ENCODE data around the gene DRAM2.

DNA sequence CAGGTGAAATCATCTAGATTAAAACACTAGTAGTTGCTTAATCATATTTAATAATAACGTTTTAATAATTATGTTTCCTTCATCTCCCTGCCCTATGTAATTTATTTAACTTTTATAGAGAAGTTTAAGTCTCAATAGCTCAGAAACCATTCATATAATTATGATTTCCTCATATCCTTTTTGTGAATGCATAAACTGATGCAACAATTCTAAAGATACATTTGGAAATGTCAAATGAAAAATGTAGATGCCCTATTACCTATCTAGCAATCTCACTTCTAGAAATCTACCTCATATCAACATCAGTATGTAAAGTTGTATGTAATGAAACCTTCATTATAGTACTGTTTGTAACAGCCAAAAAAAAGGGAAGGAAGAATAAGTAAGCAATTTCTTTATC is 10.5 kb downstream of the DRAM2 start:
- TF ChIP-seq CTCF (IDR thresholded peaks at IDR 0.05) (no peak), POLR2A (IDR thresholded peaks at IDR 0.05) (no peak)
